OCI-LY7 (cell line): ENCODE data around the gene LACRT.

Source experiments
- CTCF ChIP-seq: fragments of 200-600 bp; sonication (generic); conservative IDR thresholded peaks from 2 replicates; pipeline ENCODE4 v1.5.1; 2014; ENCODE audit warnings: mild to moderate bottlenecking, antibody characterized with exemption, low read length, moderate library complexity, mixed read lengths
- EZH2phosphoT487 ChIP-seq: fragments of 200-600 bp; sonication (generic); IDR thresholded peaks from 2 replicates; pipeline ENCODE4 v1.6.1; 2018; ENCODE audit warnings: low read depth, borderline replicate concordance, mild to moderate bottlenecking, mixed run types, antibody characterized with exemption, low read length, moderate library complexity, mixed read lengths

- TF ChIP-seq CTCF (no peak), EZH2phosphoT487 (no peak)
Measured at GRCh38 chr12:54641554-54641953, 6.9 kb upstream of the LACRT start.
